22Rv1 (cell line): ENCODE measurements around the gene PADI6.

Experiments
- CTCF ChIP-seq: fragments of 450-650 bp; IDR thresholded peaks from 2 replicates; pipeline ENCODE4 v1.5.1; 2017; ENCODE audit warnings: mild to moderate bottlenecking
- ZFX ChIP-seq: fragments of 450-650 bp; IDR thresholded peaks from 2 replicates; pipeline ENCODE4 v1.6.1; 2017; ENCODE audit warnings: antibody characterized with exemption, borderline replicate concordance

GRCh38 chr1:17363351-17363750 lies 8.6 kb upstream of the PADI6 start:
- no peak for TF ChIP-seq CTCF
- TF ChIP-seq ZFX: no peak
